ENCODE measurements around the gene OR52K1.

DNA sequence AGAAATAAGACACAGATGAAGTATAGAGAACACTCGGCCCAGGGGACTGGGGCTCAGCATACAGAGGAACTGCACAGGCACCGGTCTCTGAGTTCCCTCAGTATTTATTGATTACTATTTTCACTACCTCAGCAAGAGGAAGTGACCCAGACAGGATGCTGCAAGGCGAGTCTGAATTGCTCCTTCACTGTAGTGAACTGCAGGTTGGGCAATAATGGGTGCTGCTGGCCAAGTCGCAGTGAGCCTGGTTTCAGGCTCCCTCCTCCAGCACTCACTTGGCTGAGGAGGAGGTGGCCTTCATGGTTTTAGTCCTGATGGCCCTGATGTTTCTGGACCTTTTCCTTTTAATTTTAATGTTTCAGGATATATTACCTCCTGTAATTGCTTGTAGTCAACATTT lies 22.9 kb upstream of the OR52K1 start:
- TF ChIP-seq, protein P1, sequence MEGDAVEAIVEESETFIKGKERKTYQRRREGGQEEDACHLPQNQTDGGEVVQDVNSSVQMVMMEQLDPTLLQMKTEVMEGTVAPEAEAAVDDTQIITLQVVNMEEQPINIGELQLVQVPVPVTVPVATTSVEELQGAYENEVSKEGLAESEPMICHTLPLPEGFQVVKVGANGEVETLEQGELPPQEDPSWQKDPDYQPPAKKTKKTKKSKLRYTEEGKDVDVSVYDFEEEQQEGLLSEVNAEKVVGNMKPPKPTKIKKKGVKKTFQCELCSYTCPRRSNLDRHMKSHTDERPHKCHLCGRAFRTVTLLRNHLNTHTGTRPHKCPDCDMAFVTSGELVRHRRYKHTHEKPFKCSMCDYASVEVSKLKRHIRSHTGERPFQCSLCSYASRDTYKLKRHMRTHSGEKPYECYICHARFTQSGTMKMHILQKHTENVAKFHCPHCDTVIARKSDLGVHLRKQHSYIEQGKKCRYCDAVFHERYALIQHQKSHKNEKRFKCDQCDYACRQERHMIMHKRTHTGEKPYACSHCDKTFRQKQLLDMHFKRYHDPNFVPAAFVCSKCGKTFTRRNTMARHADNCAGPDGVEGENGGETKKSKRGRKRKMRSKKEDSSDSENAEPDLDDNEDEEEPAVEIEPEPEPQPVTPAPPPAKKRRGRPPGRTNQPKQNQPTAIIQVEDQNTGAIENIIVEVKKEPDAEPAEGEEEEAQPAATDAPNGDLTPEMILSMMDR (IDR thresholded peaks at IDR 0.05), result no peak
- no peak for TF ChIP-seq EP300 (IDR thresholded peaks at IDR 0.05; ENCODE audit: low read depth)

Measured in transverse colon (tissue), 3 donors.